SU-DHL-6 (cell line): ENCODE results near the gene PLEKHA5.
A peak's percentile ranks its signal among the peaks of the same experiment; 100 is the strongest.

Experiments used
- CTCF ChIP-seq: fragments of 200-600 bp; sonication (generic); IDR thresholded peaks from one replicate; pipeline ENCODE4 v1.5.1; 2017; ENCODE audit warnings: antibody characterized with exemption, mild to moderate bottlenecking, low read length, moderate library complexity; ENCODE audit not compliant: insufficient read depth, poor library complexity, severe bottlenecking
- EZH2phosphoT487 ChIP-seq: fragments of 200-600 bp; sonication (generic), shearing (Covaris generic); conservative IDR thresholded peaks from 2 replicates; pipeline ENCODE4 v1.6.1; 2018; ENCODE audit warnings: mild to moderate bottlenecking, antibody characterized with exemption, low read length, moderate library complexity, mixed read lengths

- TF ChIP-seq CTCF (peak; percentile 49), EZH2phosphoT487 (no peak)
Observed at GRCh38 chr12:19186722-19187661, 57.5 kb downstream of the PLEKHA5 start.
